HepG2 (cell line): Measurements from ENCODE around the gene SYNM. TPM values are rescaled to one million over a fixed set of nuclear protein-coding genes. Genes with fewer than 3 reads are reported as not detected.
A peak's percentile ranks its signal among the peaks of the same experiment; 100 is the strongest.

Source experiments
- CCDC6 ChIP-seq: sonication (generic); formaldehyde crosslinking; IDR thresholded peaks from 2 replicates; pipeline ENCODE4 v1.8.1; 2022; ENCODE audit warnings: mild to moderate bottlenecking, missing genetic modification reagents, moderate library complexity
- CENPBD1 ChIP-seq: sonication (generic); formaldehyde crosslinking; IDR thresholded peaks from 2 replicates; pipeline ENCODE4 v1.8.0; 2022; ENCODE audit warnings: missing genetic modification reagents, low read depth, mild to moderate bottlenecking, borderline replicate concordance
- EHMT2 ChIP-seq: fragments of 200-600 bp; sonication (generic); IDR thresholded peaks from 2 replicates; pipeline ENCODE4 v1.7.0; 2017; ENCODE audit warnings: antibody characterized with exemption, low read depth, low read length, borderline replicate concordance
- ELF3 ChIP-seq: IDR thresholded peaks from 2 replicates; pipeline ENCODE4 v1.6.1; 2016; ENCODE audit warnings: missing genetic modification reagents, missing compliant biosample characterization
- GMEB2 ChIP-seq: IDR thresholded peaks from 2 replicates; pipeline ENCODE4 v1.6.1; 2016; ENCODE audit warnings: missing biosample characterization, missing genetic modification reagents, low read depth
- MXD3 ChIP-seq: IDR thresholded peaks from 2 replicates; pipeline ENCODE4 v1.6.1; 2016; ENCODE audit warnings: mild to moderate bottlenecking, missing biosample characterization, missing genetic modification reagents
- PRPF4 ChIP-seq: fragments of 200-400 bp; formaldehyde crosslinking; IDR thresholded peaks from 2 replicates; pipeline ENCODE4 v1.6.1; 2016; ENCODE audit warnings: low read length, low read depth; ENCODE audit not compliant: poor library complexity, severe bottlenecking
- SMARCE1 ChIP-seq: fragments of 450-650 bp; IDR thresholded peaks from 2 replicates; pipeline ENCODE4 v1.6.1; 2017; ENCODE audit warnings: borderline replicate concordance
- SMYD3 ChIP-seq: sonication (generic); formaldehyde crosslinking; IDR thresholded peaks from 2 replicates; pipeline ENCODE4 v1.8.1; 2023; ENCODE audit warnings: mild to moderate bottlenecking, missing genetic modification reagents
- USF2 ChIP-seq, 2 experiments: sonication (generic) in 1 of 2; formaldehyde crosslinking in 1 of 2; IDR thresholded peaks; 2 replicates each; pipeline versions ENCODE4 v1.5.1 to v1.6.1; 2011 to 2020; ENCODE audit warnings: borderline replicate concordance in 1 of 2, low read depth in 1 of 2, low read length in 1 of 2, mild to moderate bottlenecking in 1 of 2, missing genetic modification reagents in 1 of 2, moderate library complexity in 1 of 2
- ZKSCAN8 ChIP-seq: IDR thresholded peaks from 2 replicates; pipeline ENCODE4 v1.6.1; 2016; ENCODE audit warnings: borderline replicate concordance, missing genetic modification reagents, missing compliant biosample characterization
- ZNF557 ChIP-seq: sonication (generic); formaldehyde crosslinking; IDR thresholded peaks from 2 replicates; pipeline ENCODE4 v1.4.0; 2020; ENCODE audit warnings: missing genetic modification reagents
- ZNF569 ChIP-seq: sonication (generic); formaldehyde crosslinking; IDR thresholded peaks from 2 replicates; pipeline ENCODE4 v1.5.0; 2020; ENCODE audit warnings: mild to moderate bottlenecking, missing genetic modification reagents, moderate library complexity, borderline replicate concordance
- ZNF746 ChIP-seq: sonication (generic); formaldehyde crosslinking; IDR thresholded peaks from 2 replicates; pipeline ENCODE4 v1.8.0; 2022; ENCODE audit warnings: mild to moderate bottlenecking, missing genetic modification reagents
- ZNF883 ChIP-seq: sonication (generic); formaldehyde crosslinking; IDR thresholded peaks from 2 replicates; pipeline ENCODE4 v1.5.1; 2020; ENCODE audit warnings: mild to moderate bottlenecking, missing genetic modification reagents; ENCODE audit errors: not compliant biosample characterization
- ZSCAN9 ChIP-seq: IDR thresholded peaks from 2 replicates; pipeline ENCODE4 v1.6.1; 2016; ENCODE audit warnings: borderline replicate concordance
- polyA plus RNA-seq, 8 experiments: library from polyadenylated mRNA; depleted of rRNA in 3 of 8; stranded (reverse) in 7 of 8; unstranded in 1 of 8; fragments of >200 nt; fragmentation: Illumina TruSeq in 4 of 8; extraction: Trizol in 4 of 8; gene quantifications; 2 replicates each; pipeline versions ENCODE4 v1.2.1 to v1.2.3, GENCODE V29; 2011 to 2016; ENCODE audit warnings: low read depth in 4 of 8, missing spikeins in 1 of 8, mixed read lengths in 1 of 8; ENCODE audit not compliant: insufficient read depth in 1 of 8
- total RNA-seq, 5 experiments: library from RNA; depleted of rRNA; stranded (reverse); fragments of >200 nt; fragmentation: Illumina TruSeq; extraction: Trizol; gene quantifications; 2 replicates each; pipeline ENCODE4 v1.2.3, GENCODE V29; 2016; ENCODE audit warnings: low read depth in 1 of 5
- TF ChIP-seq, protein P1 (sequence below): sonication (generic); formaldehyde crosslinking; IDR thresholded peaks from 2 replicates; pipeline ENCODE4 v1.5.0; 2020; ENCODE audit warnings: mild to moderate bottlenecking, missing genetic modification reagents, borderline replicate concordance
- TF ChIP-seq, protein P2 (sequence below): IDR thresholded peaks from 2 replicates; pipeline ENCODE4 v1.6.1; 2016; ENCODE audit warnings: missing compliant biosample characterization, missing genetic modification reagents, borderline replicate concordance

The SYNM gene
- total and polyA plus RNA-seq, 2 of the 13 experiments (the other 11 are each of a cell fraction or from before 2014, with no cell fraction given), result 1.1 to 3.7 TPM

DNA sequence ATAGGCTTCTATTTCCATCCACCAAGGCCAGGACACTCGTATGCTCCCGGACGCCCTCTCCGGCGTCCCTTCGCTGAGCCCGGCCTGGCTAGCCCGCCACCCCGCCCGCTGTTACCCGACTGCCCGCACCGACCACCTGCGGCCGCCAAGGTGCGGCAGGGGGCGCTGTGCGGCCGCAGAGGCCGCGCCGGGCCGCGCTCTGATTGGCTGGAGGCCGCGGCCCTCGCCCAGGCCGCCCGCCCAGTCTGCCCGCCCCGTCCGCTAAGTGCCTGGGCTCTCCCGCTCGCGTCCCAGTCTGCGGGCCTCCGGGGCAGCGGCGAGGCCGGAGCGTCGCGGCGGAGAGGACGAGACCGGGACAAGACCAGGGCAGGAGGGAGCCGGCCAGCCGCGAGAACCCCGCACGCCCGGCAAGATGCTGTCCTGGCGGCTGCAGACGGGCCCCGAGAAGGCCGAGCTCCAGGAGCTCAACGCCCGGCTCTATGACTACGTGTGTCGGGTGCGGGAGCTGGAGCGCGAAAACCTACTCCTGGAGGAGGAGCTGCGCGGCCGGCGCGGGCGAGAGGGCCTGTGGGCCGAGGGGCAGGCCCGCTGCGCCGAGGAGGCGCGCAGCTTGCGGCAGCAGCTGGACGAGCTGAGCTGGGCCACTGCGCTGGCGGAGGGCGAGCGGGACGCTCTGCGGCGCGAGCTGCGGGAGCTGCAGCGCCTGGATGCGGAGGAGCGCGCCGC, at the start of gene SYNM (continued):
- TF ChIP-seq SMYD3 (CRISPR knock-in tag), result 0 out of 2 replicates have a peak, but pooled peaks have one; percentile 60
- TF ChIP-seq CENPBD1 (CRISPR knock-in tag), result no peak
- no peak for TF ChIP-seq PRPF4
- no peak for TF ChIP-seq ZNF569 (CRISPR knock-in tag)
- TF ChIP-seq ZNF883 (CRISPR knock-in tag), result peak; percentile 56
- no peak for TF ChIP-seq EHMT2
- TF ChIP-seq CCDC6, result no peak
- TF ChIP-seq ZSCAN9 (CRISPR knock-in tag), result no peak
- no peak for TF ChIP-seq GMEB2 (CRISPR knock-in tag)
- TF ChIP-seq ELF3 (CRISPR knock-in tag), result no peak; the same call in 1 of the 2 replicates
- TF ChIP-seq MXD3 (CRISPR knock-in tag), result peak; percentile 40; the same call in 1 of the 2 replicates
- no peak for TF ChIP-seq ZKSCAN8
- no peak for TF ChIP-seq USF2 (IDR thresholded peaks at IDR 0.05; ENCODE audit: low read depth, low read length)
- TF ChIP-seq USF2 (CRISPR knock-in tag; IDR thresholded peaks at IDR 0.05; ENCODE audit: borderline replicate concordance), result no peak
- TF ChIP-seq SMARCE1, result no peak
- TF ChIP-seq ZNF746 (CRISPR knock-in tag), result peak; percentile 49; the same call in 1 of the 2 replicates
- TF ChIP-seq, protein P1, sequence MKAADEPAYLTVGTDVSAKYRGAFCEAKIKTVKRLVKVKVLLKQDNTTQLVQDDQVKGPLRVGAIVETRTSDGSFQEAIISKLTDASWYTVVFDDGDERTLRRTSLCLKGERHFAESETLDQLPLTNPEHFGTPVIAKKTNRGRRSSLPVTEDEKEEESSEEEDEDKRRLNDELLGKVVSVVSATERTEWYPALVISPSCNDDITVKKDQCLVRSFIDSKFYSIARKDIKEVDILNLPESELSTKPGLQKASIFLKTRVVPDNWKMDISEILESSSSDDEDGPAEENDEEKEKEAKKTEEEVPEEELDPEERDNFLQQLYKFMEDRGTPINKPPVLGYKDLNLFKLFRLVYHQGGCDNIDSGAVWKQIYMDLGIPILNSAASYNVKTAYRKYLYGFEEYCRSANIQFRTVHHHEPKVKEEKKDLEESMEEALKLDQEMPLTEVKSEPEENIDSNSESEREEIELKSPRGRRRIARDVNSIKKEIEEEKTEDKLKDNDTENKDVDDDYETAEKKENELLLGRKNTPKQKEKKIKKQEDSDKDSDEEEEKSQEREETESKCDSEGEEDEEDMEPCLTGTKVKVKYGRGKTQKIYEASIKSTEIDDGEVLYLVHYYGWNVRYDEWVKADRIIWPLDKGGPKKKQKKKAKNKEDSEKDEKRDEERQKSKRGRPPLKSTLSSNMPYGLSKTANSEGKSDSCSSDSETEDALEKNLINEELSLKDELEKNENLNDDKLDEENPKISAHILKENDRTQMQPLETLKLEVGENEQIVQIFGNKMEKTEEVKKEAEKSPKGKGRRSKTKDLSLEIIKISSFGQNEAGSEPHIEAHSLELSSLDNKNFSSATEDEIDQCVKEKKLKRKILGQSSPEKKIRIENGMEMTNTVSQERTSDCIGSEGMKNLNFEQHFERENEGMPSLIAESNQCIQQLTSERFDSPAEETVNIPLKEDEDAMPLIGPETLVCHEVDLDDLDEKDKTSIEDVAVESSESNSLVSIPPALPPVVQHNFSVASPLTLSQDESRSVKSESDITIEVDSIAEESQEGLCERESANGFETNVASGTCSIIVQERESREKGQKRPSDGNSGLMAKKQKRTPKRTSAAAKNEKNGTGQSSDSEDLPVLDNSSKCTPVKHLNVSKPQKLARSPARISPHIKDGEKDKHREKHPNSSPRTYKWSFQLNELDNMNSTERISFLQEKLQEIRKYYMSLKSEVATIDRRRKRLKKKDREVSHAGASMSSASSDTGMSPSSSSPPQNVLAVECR (CRISPR knock-in tag), result peak; percentile 58; the same call in 1 of the 2 replicates
- TF ChIP-seq ZNF557, result no peak
- TF ChIP-seq, protein P2, sequence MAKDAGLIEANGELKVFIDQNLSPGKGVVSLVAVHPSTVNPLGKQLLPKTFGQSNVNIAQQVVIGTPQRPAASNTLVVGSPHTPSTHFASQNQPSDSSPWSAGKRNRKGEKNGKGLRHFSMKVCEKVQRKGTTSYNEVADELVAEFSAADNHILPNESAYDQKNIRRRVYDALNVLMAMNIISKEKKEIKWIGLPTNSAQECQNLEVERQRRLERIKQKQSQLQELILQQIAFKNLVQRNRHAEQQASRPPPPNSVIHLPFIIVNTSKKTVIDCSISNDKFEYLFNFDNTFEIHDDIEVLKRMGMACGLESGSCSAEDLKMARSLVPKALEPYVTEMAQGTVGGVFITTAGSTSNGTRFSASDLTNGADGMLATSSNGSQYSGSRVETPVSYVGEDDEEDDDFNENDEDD, result peak; percentile 85; the same call in 1 of the 2 replicates
